Mononuclear cell (primary cell): ENCODE measurements around the gene GMNN. TPM values are rescaled to one million over a fixed set of nuclear protein-coding genes. Genes with fewer than 3 reads are reported as not detected.
A peak's percentile ranks its signal among the peaks of the same experiment; 100 is the strongest.
"Not testable (repeated sequence)": the region's sequence is repeated elsewhere in the genome, so short reads cannot be mapped to it uniquely, and the experiment has no call there.

ENCODE experiments used
- H3K27me3 ChIP-seq: 2 replicates; pipeline ENCODE4 v1.6.0; 2011; ENCODE audit warnings: low read length, control low read depth; ENCODE audit not compliant: insufficient read depth
- H3K4me1 ChIP-seq: 2 replicates; pipeline ENCODE4 v1.5.1; 2011; ENCODE audit warnings: mild to moderate bottlenecking, low read length, control low read depth; ENCODE audit not compliant: insufficient read depth
- H3K4me3 ChIP-seq: 2 replicates; pipeline ENCODE4 v1.5.1; 2011; ENCODE audit warnings: mild to moderate bottlenecking, low read length, moderate library complexity
- H3K9me3 ChIP-seq: 2 replicates; pipeline ENCODE4 v1.5.1; 2011; ENCODE audit warnings: low read depth, mild to moderate bottlenecking, control low read depth, low read length
- total RNA-seq: library from RNA; depleted of rRNA; stranded (reverse); fragments of >200 nt; gene quantifications from one replicate; pipeline ENCODE4 v1.2.3, GENCODE V29; 2012

Gene GMNN
- total RNA-seq, 1 donor: 8.2 TPM

GRCh38 chr6:24753545-24753944 is 21.2 kb upstream of the GMNN start:
- Histone ChIP-seq H3K4me3 (no peak overlapping the region), H3K9me3 (no peaks in the 10 kb centered on the region), H3K27me3 (no peaks in the 10 kb centered on the region), H3K4me1 (peaks cover 25% of the 10 kb centered on the region)

- H3K27me3 ChIP-seq, H3K9me3 ChIP-seq, H3K4me3 ChIP-seq: not testable (repeated sequence)
- H3K4me1 ChIP-seq: peaks cover 17% of the 10 kb centered on the region
Observed at GRCh38 chr6:24754378-24754777, 20.4 kb upstream of the GMNN start.

GRCh38 chr6:24755279-24755678 is 19.5 kb upstream of the GMNN start:
- no peak overlapping the region for H3K4me3 ChIP-seq

GRCh38 chr6:24757611-24758010 is 17.1 kb upstream of the GMNN start:
- H3K27me3 ChIP-seq: no peaks in the 10 kb centered on the region
- H3K9me3 ChIP-seq: no peaks in the 10 kb centered on the region
- peaks cover 13% of the 10 kb centered on the region for H3K4me1 ChIP-seq
- no peak overlapping the region for H3K4me3 ChIP-seq

More at GRCh38 chr6:24755279-24755678, 19.5 kb upstream of the GMNN start:
- Histone ChIP-seq H3K27me3 (no peaks in the 10 kb centered on the region), H3K9me3 (no peaks in the 10 kb centered on the region), H3K4me1 (peaks cover 13% of the 10 kb centered on the region)

GRCh38 chr6:24759718-24760117 is 15.0 kb upstream of the GMNN start:
- Histone ChIP-seq H3K4me3 (no peak overlapping the region), H3K4me1 (peaks cover 13% of the 10 kb centered on the region), H3K27me3 (no peaks in the 10 kb centered on the region), H3K9me3 (no peaks in the 10 kb centered on the region)

- Histone ChIP-seq H3K4me1 (peaks cover 13% of the 10 kb centered on the region), H3K9me3 (no peaks in the 10 kb centered on the region), H3K27me3 (no peaks in the 10 kb centered on the region), H3K4me3 (no peak overlapping the region)
Observed at GRCh38 chr6:24760210-24760609, 14.5 kb upstream of the GMNN start.

- Histone ChIP-seq H3K27me3 (no peaks in the 10 kb centered on the region), H3K9me3 (no peaks in the 10 kb centered on the region), H3K4me1 (peaks cover 13% of the 10 kb centered on the region)
Observed at GRCh38 chr6:24761193-24761835, 13.4 kb upstream of the GMNN start.

GRCh38 chr6:24761851-24762250 is 12.9 kb upstream of the GMNN start:
- Histone ChIP-seq H3K9me3 (no peaks in the 10 kb centered on the region), H3K27me3 (no peaks in the 10 kb centered on the region), H3K4me1 (peaks cover 13% of the 10 kb centered on the region), H3K4me3 (no peak overlapping the region)

More at GRCh38 chr6:24761193-24761835, 13.4 kb upstream of the GMNN start:
- no peak overlapping the region for H3K4me3 ChIP-seq

GRCh38 chr6:24763578-24763977 is 11.2 kb upstream of the GMNN start:
- Histone ChIP-seq H3K27me3 (no peaks in the 10 kb centered on the region), H3K9me3 (no peaks in the 10 kb centered on the region), H3K4me3 (no peak overlapping the region), H3K4me1 (no peaks in the 10 kb centered on the region)

- not testable (repeated sequence) for H3K27me3 ChIP-seq, H3K9me3 ChIP-seq, H3K4me3 ChIP-seq, H3K4me1 ChIP-seq
Observed at GRCh38 chr6:24764833-24765828, 9.6 kb upstream of the GMNN start.

GRCh38 chr6:24765968-24766367 is 8.8 kb upstream of the GMNN start:
- not testable (repeated sequence) for H3K9me3 ChIP-seq, H3K4me3 ChIP-seq, H3K27me3 ChIP-seq, H3K4me1 ChIP-seq

GRCh38 chr6:24766680-24767462 is 7.9 kb upstream of the GMNN start:
- H3K27me3 ChIP-seq: no peaks in the 10 kb centered on the region
- no peaks in the 10 kb centered on the region for H3K9me3 ChIP-seq
- H3K4me3 ChIP-seq: no peak overlapping the region
- no peaks in the 10 kb centered on the region for H3K4me1 ChIP-seq

- no peaks in the 10 kb centered on the region for H3K9me3 ChIP-seq
- H3K27me3 ChIP-seq: no peaks in the 10 kb centered on the region
- H3K4me3 ChIP-seq: no peak overlapping the region
- H3K4me1 ChIP-seq: no peaks in the 10 kb centered on the region
Observed at GRCh38 chr6:24768361-24768760, 6.4 kb upstream of the GMNN start.

GRCh38 chr6:24775520-24776058 is 852 bp downstream of the GMNN start:
- Histone ChIP-seq H3K4me1 (peaks cover 19% of the 10 kb centered on the region), H3K4me3 (peak overlapping the region; percentile 96), H3K27me3 (no peaks in the 10 kb centered on the region), H3K9me3 (no peaks in the 10 kb centered on the region)

GRCh38 chr6:24777227-24777626 is 2.5 kb downstream of the GMNN start:
- H3K27me3 ChIP-seq: no peaks in the 10 kb centered on the region

More at GRCh38 chr6:24777227-24777626, 2.5 kb downstream of the GMNN start:
- Histone ChIP-seq H3K4me1 (peaks cover 19% of the 10 kb centered on the region), H3K9me3 (no peaks in the 10 kb centered on the region), H3K4me3 (no peak overlapping the region)
